Activated T-cell treated with anti-CD3 and anti-CD28 coated beads, Interleukin-2, amount 50 U/mL, for 1 hour (primary cell): ENCODE measurements around the gene GOLGA6D.
"Not testable (repeated sequence)": the region's sequence is repeated elsewhere in the genome, so short reads cannot be mapped to it uniquely, and the experiment has no call there.

Source experiments
- DNase-seq: peaks from one replicate; pipeline ENCODE4 v3.0.0-alpha.2; 2020

Gene GOLGA6D

DNA sequence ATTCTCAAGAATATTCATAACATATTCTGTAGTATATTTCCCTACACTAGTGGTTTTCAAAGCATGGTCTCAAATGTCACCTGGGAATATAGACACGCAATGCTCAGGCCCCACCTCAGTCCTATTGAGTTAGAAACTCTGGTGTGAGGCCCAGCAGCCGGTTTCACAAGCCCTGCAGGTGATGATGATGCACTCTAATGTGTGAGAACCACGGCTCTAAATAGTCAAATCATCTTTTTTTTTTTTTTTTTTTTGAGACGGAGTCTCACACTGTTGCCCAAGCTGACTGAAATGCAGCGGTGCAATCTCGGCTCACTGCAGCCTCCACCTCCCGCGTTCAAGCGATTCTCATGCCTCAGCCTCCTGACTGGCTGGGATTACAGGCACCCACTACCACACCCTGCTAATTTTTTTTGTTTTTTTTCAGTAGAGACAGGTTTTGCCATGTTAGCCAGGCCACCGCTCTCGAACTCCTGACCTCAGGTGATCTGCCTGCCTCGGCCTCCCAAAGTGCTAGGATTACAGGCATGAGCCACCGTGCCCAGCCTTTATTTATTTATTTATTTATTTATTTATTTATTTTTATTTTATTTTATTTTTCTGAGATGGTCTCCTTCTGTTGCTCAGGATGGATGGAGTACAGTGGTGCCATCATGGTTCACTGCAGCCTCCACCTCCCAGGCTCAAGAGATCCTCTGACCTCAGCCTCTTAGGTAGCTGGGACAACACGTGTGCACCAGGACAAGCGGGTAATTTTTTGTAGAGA, 51.2 kb downstream of the GOLGA6D start:
- not testable (repeated sequence) for DNase-seq

DNA sequence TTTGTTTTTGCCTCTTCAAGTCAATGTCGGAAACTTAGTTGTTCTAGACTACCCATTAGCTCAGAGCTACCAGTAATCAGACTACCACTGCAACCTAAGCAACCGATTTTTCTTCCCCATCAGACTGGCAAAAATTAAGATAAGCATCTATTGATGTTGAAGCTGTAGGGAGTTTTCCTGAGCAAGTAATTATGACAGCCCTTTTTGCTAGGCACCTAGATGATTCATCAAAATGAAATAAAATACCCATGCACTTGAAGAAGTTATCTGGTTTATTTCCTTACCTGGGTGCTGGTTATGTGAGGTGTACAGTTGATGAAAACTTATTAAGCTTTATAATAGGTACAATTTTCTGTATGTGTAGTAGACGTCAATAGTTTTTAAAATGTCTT, 52.7 kb downstream of the GOLGA6D start:
- no peak for DNase-seq

DNA sequence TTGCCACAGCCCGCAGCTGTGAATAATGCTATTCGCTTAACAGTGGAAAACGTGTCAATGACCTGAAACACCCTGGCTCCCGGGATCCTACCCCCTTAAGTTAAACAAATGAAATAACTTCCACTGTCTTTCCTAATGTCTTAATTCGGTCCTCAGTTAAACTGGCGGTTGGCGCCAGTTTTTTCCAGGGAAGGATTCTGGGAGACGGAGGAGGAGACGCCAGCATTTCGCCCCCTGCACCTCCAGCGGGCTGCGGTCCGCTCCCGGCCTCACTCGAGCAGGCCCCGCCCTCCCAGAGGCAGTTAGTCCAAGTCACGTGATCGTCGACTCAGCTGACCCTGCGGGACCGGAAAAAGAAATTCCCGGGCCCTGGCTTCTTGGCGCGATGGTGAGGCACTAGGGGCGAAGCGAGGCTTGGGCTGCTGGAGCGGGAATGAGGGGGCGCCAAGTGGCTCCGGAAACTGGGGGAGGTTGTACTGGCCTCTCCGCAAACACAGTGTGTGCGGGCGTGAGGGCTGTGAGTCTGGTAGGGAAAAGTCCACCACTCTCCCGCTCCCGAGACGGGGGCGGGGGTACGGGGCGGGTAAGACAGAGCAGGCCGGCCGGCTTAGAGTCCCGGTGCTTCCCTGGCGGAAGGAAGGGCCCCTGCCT, 53.2 kb downstream of the GOLGA6D start, which contains the start of gene COMMD4:
Gene COMMD4 (plus strand): TSS at position 359 of the 651 bp plus-strand sequence. CDS start 27 bp downstream, at position 386.
- peak; percentile 64 for DNase-seq

DNA sequence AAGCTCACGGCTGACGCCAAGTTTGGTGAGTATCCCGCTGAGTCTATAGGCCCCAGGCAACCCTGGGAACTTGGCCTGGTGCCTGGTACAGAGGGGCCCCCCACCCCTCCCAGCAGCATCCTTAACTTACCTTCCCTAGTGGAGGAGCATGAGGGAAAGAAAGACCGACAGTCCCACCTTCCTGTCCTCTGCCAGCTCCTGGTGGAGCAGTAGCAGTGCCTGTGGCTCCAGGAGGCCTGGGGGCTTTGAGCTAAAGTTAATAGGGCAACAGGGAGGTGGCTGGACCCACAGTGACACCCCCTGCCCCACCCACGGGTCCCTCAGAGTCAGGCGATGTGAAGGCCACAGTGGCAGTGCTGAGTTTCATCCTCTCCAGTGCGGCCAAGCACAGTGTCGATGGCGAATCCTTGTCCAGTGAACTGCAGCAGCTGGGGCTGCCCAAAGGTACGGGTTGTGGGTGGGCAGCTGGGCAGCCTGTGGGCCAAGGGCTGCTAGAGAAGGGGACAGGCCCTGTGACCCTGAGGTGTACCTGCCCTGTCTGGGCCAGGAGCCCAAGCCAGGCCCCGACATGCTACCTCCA, 56.1 kb downstream of the GOLGA6D start:
- no peak for DNase-seq

DNA sequence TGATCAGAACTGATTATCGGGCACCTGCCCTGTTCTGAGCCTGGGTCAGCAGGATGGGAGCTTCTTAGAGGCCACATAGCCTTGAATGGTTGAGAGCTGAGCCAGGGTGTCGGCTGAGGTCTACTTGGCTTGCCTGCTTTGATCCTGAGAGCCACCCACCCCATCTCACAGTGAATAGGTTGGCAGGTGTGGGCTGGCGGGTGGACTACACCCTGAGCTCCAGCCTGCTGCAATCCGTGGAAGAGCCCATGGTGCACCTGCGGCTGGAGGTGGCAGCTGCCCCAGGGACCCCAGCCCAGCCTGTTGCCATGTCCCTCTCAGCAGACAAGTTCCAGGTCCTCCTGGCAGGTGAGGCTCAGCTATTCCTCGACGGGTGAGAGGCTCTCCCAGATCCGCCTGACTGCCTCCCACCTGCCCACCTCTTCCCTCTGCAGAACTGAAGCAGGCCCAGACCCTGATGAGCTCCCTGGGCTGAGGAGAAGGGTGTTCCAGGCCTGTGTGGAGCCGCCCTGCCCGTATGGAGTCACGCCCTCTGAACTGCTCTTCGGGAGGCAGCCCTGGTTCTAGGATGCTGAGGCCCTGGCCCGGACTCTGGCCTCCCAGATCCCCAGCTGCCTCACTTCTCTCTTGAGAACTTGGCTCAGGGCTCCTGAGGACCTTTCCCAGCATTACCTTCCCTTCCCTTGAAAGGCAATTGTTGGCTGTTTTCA, 57.1 kb downstream of the GOLGA6D start:
- DNase-seq, result no peak

DNA sequence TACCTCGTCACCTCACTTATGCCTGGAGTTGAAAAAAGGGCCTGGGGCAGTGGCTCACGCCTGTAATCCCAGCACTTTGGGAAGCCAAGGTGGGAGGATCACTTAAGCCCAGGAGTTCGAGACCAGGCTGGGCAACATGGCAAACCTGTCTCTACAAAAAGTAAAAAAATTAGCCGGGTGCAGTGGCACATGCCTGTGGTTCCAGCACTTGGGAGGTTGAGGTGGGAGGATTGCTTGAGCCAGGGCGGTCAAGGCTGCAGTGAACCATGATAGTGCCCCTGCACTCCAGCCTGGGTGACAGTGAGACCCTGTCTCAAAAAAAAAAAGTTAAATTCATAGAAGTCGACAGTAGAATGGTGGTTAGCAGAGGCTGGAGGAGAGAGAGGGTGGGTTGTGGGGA, 59.6 kb downstream of the GOLGA6D start:
- no peak for DNase-seq

DNA sequence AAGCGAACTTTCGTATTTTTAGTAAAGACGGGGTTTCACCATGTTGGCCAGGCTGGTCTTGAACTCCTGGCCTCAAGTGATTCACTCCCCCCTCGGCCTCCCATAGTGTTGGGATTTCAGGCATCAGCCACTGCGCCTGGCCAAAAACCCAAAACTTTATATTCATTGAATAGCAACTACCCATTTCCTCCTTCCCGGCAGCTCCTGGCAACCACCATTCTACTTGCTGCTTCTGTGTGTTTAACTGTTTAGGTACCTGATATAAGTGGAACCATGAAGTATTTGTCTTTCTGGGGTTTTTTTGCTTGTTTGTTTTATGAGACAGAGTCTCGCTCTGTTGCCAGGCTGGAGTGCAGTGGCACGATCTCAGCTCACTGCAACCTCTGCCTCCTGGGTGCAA, 61.3 kb downstream of the GOLGA6D start:
- not testable (repeated sequence) for DNase-seq
